GM18505 (cell line): Measurements from ENCODE around the gene CHMP2A.
A peak's percentile ranks its signal among the peaks of the same experiment; 100 is the strongest.
"Not testable (repeated sequence)": the region's sequence is repeated elsewhere in the genome, so short reads cannot be mapped to it uniquely, and the experiment has no call there.

Experiments used
- ATAC-seq: cut with Tn5 transposase; IDR thresholded peaks from one replicate; pipeline ENCODE4 v1.9.1; 2021; ENCODE audit not compliant: unreplicated experiment
- POLR2A ChIP-seq: IDR thresholded peaks from 4 replicates; pipeline ENCODE4 v1.6.1; 2011; ENCODE audit warnings: borderline replicate concordance; ENCODE audit not compliant: insufficient read depth, insufficient read length; ENCODE audit errors: extremely low read depth

Gene CHMP2A

GRCh38 chr19:58516964-58517833, 37.7 kb downstream of the CHMP2A start:
- TF ChIP-seq POLR2A = no peak
- no peak for ATAC-seq

GRCh38 chr19:58516246-58516836, 38.6 kb downstream of the CHMP2A start:
- ATAC-seq = no peak
- no peak for TF ChIP-seq POLR2A

- TF ChIP-seq POLR2A = no peak
- ATAC-seq = no peak
Measured at GRCh38 chr19:58515259-58515658, 39.6 kb downstream of the CHMP2A start.

GRCh38 chr19:58514564-58515022, 40.3 kb downstream of the CHMP2A start:
- no peak for ATAC-seq
- no peak for TF ChIP-seq POLR2A

GRCh38 chr19:58513694-58514563, 41.0 kb downstream of the CHMP2A start:
- ATAC-seq = peak; percentile 86
- peak; percentile 83 for TF ChIP-seq POLR2A

GRCh38 chr19:58513213-58513693, 41.7 kb downstream of the CHMP2A start:
- no peak for ATAC-seq

GRCh38 chr19:58511353-58512208, 43.3 kb downstream of the CHMP2A start, which contains the start of gene SLC27A5:
Gene SLC27A5 (minus strand): TSS chr19:58511992. CDS start chr19:58511955, 37 bp downstream.
- no peak for ATAC-seq
- no peak for TF ChIP-seq POLR2A

More at GRCh38 chr19:58513213-58513693, 41.7 kb downstream of the CHMP2A start:
- no peak for TF ChIP-seq POLR2A

- no peak for ATAC-seq
- TF ChIP-seq POLR2A = no peak
Measured at GRCh38 chr19:58510084-58510862, 44.6 kb downstream of the CHMP2A start.

- no peak for ATAC-seq
- TF ChIP-seq POLR2A = no peak
Measured at GRCh38 chr19:58509731-58510083, 45.2 kb downstream of the CHMP2A start.

GRCh38 chr19:58507602-58508223, 47.2 kb downstream of the CHMP2A start:
- not testable (repeated sequence) for ATAC-seq
